ENCODE results near the gene KLHL21. TPM values are rescaled to one million over a fixed set of nuclear protein-coding genes. Genes with fewer than 3 reads are reported as not detected.

Gene KLHL21
- total RNA-seq, 4 donors from 2014 or later, result 14.4 to 25.1 (median 18.2) TPM

Small RNAs within 50 kb of the gene (small RNA-seq; reads per million reads assigned to genes)
- 0 reads per million in 2 donors for gene RNU6-731P

Other genes starting within 250 kb of the KLHL21 start
- gene ACOT7, start 209.1 kb downstream of the KLHL21 start, total RNA-seq, result 10 to 100 TPM; 38.4 to 93.2 (median 67.1) TPM
- gene HES2, start 182.9 kb downstream of the KLHL21 start, total RNA-seq, result 10 to 100 TPM in 1 of 4 donors, 1 to 10 TPM in 3; 2.5 to 15.9 (median 5.2) TPM
- gene ESPN, start 178.1 kb downstream of the KLHL21 start, total RNA-seq, result 100 to 1,000 TPM in 3 of 4 donors, 10 to 100 TPM in 1; 17.3 to 390 (median 306) TPM
- 10 to 100 TPM; 31.0 to 88.4 (median 61.5) TPM for gene TNFRSF25, start 136.7 kb downstream of the KLHL21 start, total RNA-seq
- gene PLEKHG5, start 111.2 kb downstream of the KLHL21 start, total RNA-seq, result 10 to 100 TPM; 17.7 to 56.9 (median 45.4) TPM
- gene NOL9, start 48.4 kb downstream of the KLHL21 start, total RNA-seq, result 10 to 100 TPM; 19.0 to 28.0 (median 22.5) TPM
- gene TAS1R1, start 47.6 kb downstream of the KLHL21 start, total RNA-seq, result not detected
- gene ZBTB48, start 22.9 kb downstream of the KLHL21 start, total RNA-seq, result 10 to 100 TPM; 27.0 to 80.9 (median 38.2) TPM
- gene PHF13, start 10.9 kb upstream of the KLHL21 start, total RNA-seq, result 1 to 10 TPM; 3.3 to 7.4 (median 6.0) TPM
- 10 to 100 TPM in 3 of 4 donors, 1 to 10 TPM in 1; 9.9 to 22.8 (median 18.8) TPM for gene THAP3, start 22.0 kb upstream of the KLHL21 start, total RNA-seq
- 100 to 1,000 TPM in 1 of 4 donors, 10 to 100 TPM in 3; 62.9 to 119 (median 63.4) TPM for gene DNAJC11, start 98.9 kb upstream of the KLHL21 start, total RNA-seq
- 10 to 100 TPM; 57.4 to 88.3 (median 62.1) TPM for gene CAMTA1, start 182.6 kb upstream of the KLHL21 start, total RNA-seq